ENCODE results near the gene UACA.
A peak's percentile ranks its signal among the peaks of the same experiment; 100 is the strongest.

The UACA gene

GRCh38 chr15:70777170-70777926 is 14.0 kb upstream of the UACA start:
- TF ChIP-seq TCF4 (CRISPR knock-in tag; IDR thresholded peaks at IDR 0.05; ENCODE audit: borderline replicate concordance) (no peak), ESRRG (CRISPR knock-in tag; IDR thresholded peaks at IDR 0.05) (no peak), SNAI2 (CRISPR knock-in tag; IDR thresholded peaks at IDR 0.05) (no peak), ZNF8 (CRISPR knock-in tag; IDR thresholded peaks at IDR 0.05) (no peak), ZNF565 (CRISPR knock-in tag; conservative IDR thresholded peaks at IDR 0.05; ENCODE audit: low read depth) (no peak), RARB (CRISPR knock-in tag; IDR thresholded peaks at IDR 0.05) (no peak), TOX (CRISPR knock-in tag; IDR thresholded peaks at IDR 0.05; ENCODE audit: borderline replicate concordance) (no peak), ZNF70 (CRISPR knock-in tag; IDR thresholded peaks at IDR 0.05) (no peak), CREB5 (CRISPR knock-in tag; IDR thresholded peaks at IDR 0.05; ENCODE audit: low read depth) (no peak), ZFP3 (CRISPR knock-in tag; IDR thresholded peaks at IDR 0.05) (no peak), ISL1 (CRISPR knock-in tag; IDR thresholded peaks at IDR 0.05) (no peak), ARNTL (CRISPR knock-in tag; IDR thresholded peaks at IDR 0.05; ENCODE audit: borderline replicate concordance, low read depth) (no peak), OSR1 (CRISPR knock-in tag; IDR thresholded peaks at IDR 0.05) (no peak), PPARA (CRISPR knock-in tag; IDR thresholded peaks at IDR 0.05; ENCODE audit: borderline replicate concordance) (no peak), TSHZ2 (CRISPR knock-in tag; IDR thresholded peaks at IDR 0.05) (no peak), ZFP30 (CRISPR knock-in tag; IDR thresholded peaks at IDR 0.05) (no peak), ZC3H10 (CRISPR knock-in tag; IDR thresholded peaks at IDR 0.05) (no peak)
- TF ChIP-seq, protein P1, sequence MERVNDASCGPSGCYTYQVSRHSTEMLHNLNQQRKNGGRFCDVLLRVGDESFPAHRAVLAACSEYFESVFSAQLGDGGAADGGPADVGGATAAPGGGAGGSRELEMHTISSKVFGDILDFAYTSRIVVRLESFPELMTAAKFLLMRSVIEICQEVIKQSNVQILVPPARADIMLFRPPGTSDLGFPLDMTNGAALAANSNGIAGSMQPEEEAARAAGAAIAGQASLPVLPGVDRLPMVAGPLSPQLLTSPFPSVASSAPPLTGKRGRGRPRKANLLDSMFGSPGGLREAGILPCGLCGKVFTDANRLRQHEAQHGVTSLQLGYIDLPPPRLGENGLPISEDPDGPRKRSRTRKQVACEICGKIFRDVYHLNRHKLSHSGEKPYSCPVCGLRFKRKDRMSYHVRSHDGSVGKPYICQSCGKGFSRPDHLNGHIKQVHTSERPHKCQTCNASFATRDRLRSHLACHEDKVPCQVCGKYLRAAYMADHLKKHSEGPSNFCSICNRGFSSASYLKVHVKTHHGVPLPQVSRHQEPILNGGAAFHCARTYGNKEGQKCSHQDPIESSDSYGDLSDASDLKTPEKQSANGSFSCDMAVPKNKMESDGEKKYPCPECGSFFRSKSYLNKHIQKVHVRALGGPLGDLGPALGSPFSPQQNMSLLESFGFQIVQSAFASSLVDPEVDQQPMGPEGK (CRISPR knock-in tag; IDR thresholded peaks at IDR 0.05; ENCODE audit: borderline replicate concordance), result no peak
- TF ChIP-seq, protein P2, sequence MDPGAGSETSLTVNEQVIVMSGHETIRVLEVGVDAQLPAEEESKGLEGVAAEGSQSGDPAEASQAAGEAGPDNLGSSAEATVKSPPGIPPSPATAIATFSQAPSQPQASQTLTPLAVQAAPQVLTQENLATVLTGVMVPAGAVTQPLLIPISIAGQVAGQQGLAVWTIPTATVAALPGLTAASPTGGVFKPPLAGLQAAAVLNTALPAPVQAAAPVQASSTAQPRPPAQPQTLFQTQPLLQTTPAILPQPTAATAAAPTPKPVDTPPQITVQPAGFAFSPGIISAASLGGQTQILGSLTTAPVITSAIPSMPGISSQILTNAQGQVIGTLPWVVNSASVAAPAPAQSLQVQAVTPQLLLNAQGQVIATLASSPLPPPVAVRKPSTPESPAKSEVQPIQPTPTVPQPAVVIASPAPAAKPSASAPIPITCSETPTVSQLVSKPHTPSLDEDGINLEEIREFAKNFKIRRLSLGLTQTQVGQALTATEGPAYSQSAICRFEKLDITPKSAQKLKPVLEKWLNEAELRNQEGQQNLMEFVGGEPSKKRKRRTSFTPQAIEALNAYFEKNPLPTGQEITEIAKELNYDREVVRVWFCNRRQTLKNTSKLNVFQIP (CRISPR knock-in tag; IDR thresholded peaks at IDR 0.05; ENCODE audit: borderline replicate concordance, low read depth), result no peak

GRCh38 chr15:70775160-70775559 is 11.8 kb upstream of the UACA start:
- ATAC-seq, result peak; percentile 79
- TF ChIP-seq TSHZ2 (CRISPR knock-in tag; IDR thresholded peaks at IDR 0.05) (no peak), PPARA (CRISPR knock-in tag; IDR thresholded peaks at IDR 0.05; ENCODE audit: borderline replicate concordance) (no peak), TCF4 (CRISPR knock-in tag; IDR thresholded peaks at IDR 0.05; ENCODE audit: borderline replicate concordance) (no peak), SNAI2 (CRISPR knock-in tag; IDR thresholded peaks at IDR 0.05) (no peak), ZNF8 (CRISPR knock-in tag; IDR thresholded peaks at IDR 0.05) (peak; percentile 32; the same call in 1 of the 2 replicates), OSR1 (CRISPR knock-in tag; IDR thresholded peaks at IDR 0.05) (no peak), ESRRG (CRISPR knock-in tag; IDR thresholded peaks at IDR 0.05) (no peak), ZC3H10 (CRISPR knock-in tag; IDR thresholded peaks at IDR 0.05) (no peak)
- TF ChIP-seq, protein P1 (CRISPR knock-in tag; IDR thresholded peaks at IDR 0.05; ENCODE audit: borderline replicate concordance), result no peak

More at GRCh38 chr15:70777170-70777926, 14.0 kb upstream of the UACA start:
- no peak for ATAC-seq

Measured in SK-N-SH treated with all-trans-retinoic acid at 6 μM for 48 hours (cell line).